Stromal cell of bone marrow (primary cell): ENCODE results near the gene NSMCE1.

ENCODE experiments used
- DNase-seq: peaks from one replicate; pipeline ENCODE4 v3.0.0-alpha.2; 2012; ENCODE audit warnings: low read depth

Gene NSMCE1

GRCh38 chr16:27242868-27243590, 25.5 kb downstream of the NSMCE1 start:
- DNase-seq, result peak; percentile 80

- no peak for DNase-seq
Measured at GRCh38 chr16:27242398-27242797, 26.2 kb downstream of the NSMCE1 start.

- DNase-seq, result no peak
Measured at GRCh38 chr16:27241658-27242057, 26.9 kb downstream of the NSMCE1 start.

- peak; percentile 46 for DNase-seq
Measured at GRCh38 chr16:27240948-27241531, 27.5 kb downstream of the NSMCE1 start.

- DNase-seq, result no peak
Measured at GRCh38 chr16:27239906-27240655, 28.5 kb downstream of the NSMCE1 start.

GRCh38 chr16:27239026-27239425, 29.5 kb downstream of the NSMCE1 start:
- DNase-seq, result no peak

GRCh38 chr16:27238591-27238990, 30.0 kb downstream of the NSMCE1 start:
- DNase-seq, result no peak

- DNase-seq, result no peak
Measured at GRCh38 chr16:27238016-27238587, 30.5 kb downstream of the NSMCE1 start.

GRCh38 chr16:27237219-27238015, 31.2 kb downstream of the NSMCE1 start:
- DNase-seq, result no peak

- no peak for DNase-seq
Measured at GRCh38 chr16:27236635-27237218, 31.8 kb downstream of the NSMCE1 start.

GRCh38 chr16:27235938-27236245, 32.7 kb downstream of the NSMCE1 start:
- no peak for DNase-seq

- peak; percentile 68 for DNase-seq
Measured at GRCh38 chr16:27235055-27235937, 33.3 kb downstream of the NSMCE1 start.

GRCh38 chr16:27234603-27235002, 34.0 kb downstream of the NSMCE1 start:
- no peak for DNase-seq

- DNase-seq, result no peak
Measured at GRCh38 chr16:27234171-27234570, 34.4 kb downstream of the NSMCE1 start.

GRCh38 chr16:27233731-27234130, 34.8 kb downstream of the NSMCE1 start:
- DNase-seq, result no peak

- DNase-seq, result no peak
Measured at GRCh38 chr16:27232901-27233625, 35.5 kb downstream of the NSMCE1 start.

- no peak for DNase-seq
Measured at GRCh38 chr16:27232061-27232900, 36.3 kb downstream of the NSMCE1 start.

- DNase-seq, result no peak
Measured at GRCh38 chr16:27231692-27232060, 36.9 kb downstream of the NSMCE1 start.

GRCh38 chr16:27230562-27231001, 38.0 kb downstream of the NSMCE1 start:
- no peak for DNase-seq
